H1 (cell line): Measurements from ENCODE around the gene PPRC1. TPM values are rescaled to one million over a fixed set of nuclear protein-coding genes. Genes with fewer than 3 reads are reported as not detected.

ENCODE experiments used
- CTCF ChIA-PET: fragments of 300-600 bp; sonication (Branson Sonifier 250); formaldehyde crosslinking; loops from one replicate; lab custom pipeline; 2021; ENCODE audit not compliant: partially characterized antibody; lab: Charles Lee
- POLR2A ChIA-PET: fragments of 300-600 bp; sonication (Branson Sonifier 250); formaldehyde crosslinking; loops from one replicate; lab custom pipeline; 2021; ENCODE audit warnings: inconsistent platforms; ENCODE audit not compliant: partially characterized antibody; lab: Charles Lee
- DNase-seq, 2 experiments: peaks; one replicate each; pipeline versions ENCODE4 v3.0.0 to v3.0.0-alpha.2; 2010 to 2022; ENCODE audit warnings: low spot score in 2 of 2, low read depth in 1 of 2, mixed read lengths in 1 of 2
- FAIRE-seq: peaks from 2 replicates; lab custom pipeline; 2011; peaks lifted over from hg19 to GRCh38; lab: Jason Lieb, UNC
- H2AFZ ChIP-seq: 2 replicates; pipeline ENCODE4 v1.8.1; 2012; ENCODE audit warnings: low read length, inconsistent platforms
- H2AK5ac ChIP-seq: 2 replicates; pipeline ENCODE4 v1.6.1; 2013; ENCODE audit warnings: low read depth, low read length
- H2BK120ac ChIP-seq: replicated peaks from 2 replicates; pipeline ENCODE3; 2013; ENCODE audit warnings: low read depth, low read length, inconsistent platforms
- H2BK12ac ChIP-seq: 2 replicates; pipeline ENCODE4 v1.6.1; 2013; ENCODE audit warnings: low read depth, low read length
- H2BK15ac ChIP-seq: 2 replicates; pipeline ENCODE4 v1.6.1; 2013; ENCODE audit warnings: low read length
- H2BK20ac ChIP-seq: 2 replicates; pipeline ENCODE4 v1.6.1; 2013; ENCODE audit warnings: low read length
- H2BK5ac ChIP-seq: 2 replicates; pipeline ENCODE4 v1.6.1; 2013; ENCODE audit warnings: low read depth, low read length
- H3K14ac ChIP-seq: 2 replicates; pipeline ENCODE4 v1.6.1; 2013; ENCODE audit warnings: inconsistent platforms; ENCODE audit not compliant: insufficient read length
- H3K18ac ChIP-seq: 2 replicates; pipeline ENCODE4 v1.6.1; 2013; ENCODE audit warnings: low read length; ENCODE audit errors: extremely low read depth
- H3K23ac ChIP-seq: 2 replicates; pipeline ENCODE4 v1.6.1; 2013; ENCODE audit warnings: inconsistent platforms; ENCODE audit not compliant: insufficient read length
- H3K23me2 ChIP-seq: 2 replicates; pipeline ENCODE4 v1.6.1; 2013; ENCODE audit warnings: low read depth, low read length
- H3K27ac ChIP-seq: 2 replicates; pipeline ENCODE4 v1.6.1; 2011; ENCODE audit warnings: low read depth, low read length, inconsistent platforms
- H3K27me3 ChIP-seq, 4 experiments: replicated peaks in 1 of 4; 1 replicate in 1 of 4; 2 replicates in 3 of 4; pipeline versions ENCODE4 v1.6.1 to v1.8.1; 2011 to 2013; ENCODE audit warnings: low read length in 3 of 4, mild to moderate bottlenecking in 3 of 4, inconsistent platforms in 2 of 4, mixed read lengths in 2 of 4, moderate library complexity in 1 of 4; ENCODE audit not compliant: control insufficient read depth in 3 of 4, insufficient read depth in 3 of 4; ENCODE audit errors: extremely low read depth in 1 of 4
- H3K36me3 ChIP-seq, 4 experiments: 2 replicates each; pipeline versions ENCODE4 v1.6.1 to v1.8.1; 2011 to 2013; ENCODE audit warnings: mild to moderate bottlenecking in 4 of 4, low read length in 3 of 4, moderate library complexity in 2 of 4, control low read depth in 1 of 4, inconsistent platforms in 1 of 4; ENCODE audit not compliant: insufficient read depth in 4 of 4, control insufficient read depth in 2 of 4
- H3K4ac ChIP-seq: replicated peaks from 2 replicates; pipeline ENCODE3; 2013; ENCODE audit warnings: low read length, low read depth, mixed read lengths, inconsistent platforms; ENCODE audit not compliant: insufficient read length
- H3K4me1 ChIP-seq, 4 experiments: replicated peaks in 1 of 4; 1 replicate in 1 of 4; 2 replicates in 3 of 4; pipeline versions ENCODE4 v1.6.1 to v1.8.1; 2011 to 2013; ENCODE audit warnings: low read length in 3 of 4, inconsistent platforms in 2 of 4, mixed read lengths in 1 of 4; ENCODE audit not compliant: insufficient read depth in 4 of 4, control insufficient read depth in 3 of 4
- H3K4me2 ChIP-seq, 2 experiments: 2 replicates each; pipeline versions ENCODE4 v1.6.1 to v1.8.1; 2011 to 2013; ENCODE audit warnings: low read depth in 2 of 2, low read length in 2 of 2, control low read depth in 1 of 2, inconsistent platforms in 1 of 2, mild to moderate bottlenecking in 1 of 2; ENCODE audit not compliant: insufficient read depth in 1 of 2
- H3K4me3 ChIP-seq, 4 experiments: fragments of 200-600, 300-600 bp in 1 of 4; sonication (generic), shearing (Covaris generic), sonication (Bioruptor Twin) in 1 of 4; 2 replicates each; pipeline versions ENCODE4 v1.5.1 to v1.8.1; 2011 to 2016; ENCODE audit warnings: low read length in 4 of 4, low read depth in 3 of 4, control low read depth in 2 of 4, inconsistent platforms in 2 of 4, mild to moderate bottlenecking in 2 of 4, mixed read lengths in 1 of 4, moderate library complexity in 1 of 4; ENCODE audit not compliant: insufficient read depth in 2 of 4; ENCODE audit errors: extremely low read depth in 1 of 4
- H3K56ac ChIP-seq: replicated peaks from 2 replicates; pipeline ENCODE3; 2013; ENCODE audit warnings: low read depth, mild to moderate bottlenecking, mixed read lengths, low read length, inconsistent platforms; ENCODE audit not compliant: insufficient read length
- H3K79me1 ChIP-seq: 2 replicates; pipeline ENCODE4 v1.6.1; 2013; ENCODE audit warnings: low read depth, low read length, control low read depth
- H3K79me2 ChIP-seq, 2 experiments: 2 replicates each; pipeline versions ENCODE4 v1.6.1 to v1.8.1; 2012 to 2013; ENCODE audit warnings: low read length in 2 of 2, mild to moderate bottlenecking in 2 of 2, inconsistent platforms in 1 of 2; ENCODE audit not compliant: insufficient read depth in 2 of 2, control insufficient read depth in 1 of 2
- H3K9ac ChIP-seq, 4 experiments: replicated peaks in 1 of 4; 1 replicate in 1 of 4; 2 replicates in 3 of 4; pipeline versions ENCODE4 v1.6.1 to v1.8.1; 2011 to 2013; ENCODE audit warnings: low read depth in 3 of 4, low read length in 3 of 4, control low read depth in 2 of 4, mild to moderate bottlenecking in 2 of 4, moderate library complexity in 2 of 4, inconsistent platforms in 1 of 4; ENCODE audit errors: extremely low read depth in 1 of 4
- H3K9me3 ChIP-seq, 2 experiments: 2 replicates each; pipeline versions ENCODE4 v1.6.1 to v1.8.1; 2012 to 2013; ENCODE audit warnings: mild to moderate bottlenecking in 2 of 2, moderate library complexity in 2 of 2, control low read depth in 1 of 2, inconsistent platforms in 1 of 2, low read depth in 1 of 2, low read length in 1 of 2, mixed read lengths in 1 of 2; ENCODE audit not compliant: insufficient read depth in 2 of 2
- H4K20me1 ChIP-seq, 2 experiments: replicated peaks in 1 of 2; 2 replicates each; pipeline versions ENCODE3 to v1.8.1; 2011 to 2013; ENCODE audit warnings: inconsistent platforms in 2 of 2, low read length in 2 of 2, mild to moderate bottlenecking in 1 of 2; ENCODE audit not compliant: insufficient read depth in 2 of 2, control insufficient read depth in 1 of 2
- H4K5ac ChIP-seq: 2 replicates; pipeline ENCODE4 v1.6.1; 2013; ENCODE audit warnings: low read length, low read depth, mixed read lengths, inconsistent platforms; ENCODE audit not compliant: insufficient read length
- H4K8ac ChIP-seq: 2 replicates; pipeline ENCODE4 v1.8.0; 2013; ENCODE audit warnings: mild to moderate bottlenecking, moderate library complexity, low read length, inconsistent platforms; ENCODE audit not compliant: insufficient read depth; ENCODE audit errors: extremely low read depth
- H4K91ac ChIP-seq: replicated peaks from 2 replicates; pipeline ENCODE3; 2013; ENCODE audit warnings: low read length, mixed read lengths, inconsistent platforms; ENCODE audit not compliant: insufficient read length
- BCL11A ChIP-seq, 2 experiments: IDR thresholded peaks; one replicate each; pipeline ENCODE4 v1.6.1; 2011; ENCODE audit warnings: low read depth in 2 of 2, low read length in 2 of 2, mild to moderate bottlenecking in 2 of 2
- CBX5 ChIP-seq: fragments of 300-800, 300-1000 bp; sonication (generic); IDR thresholded peaks from 2 replicates; pipeline ENCODE4 v1.7.1; 2016; ENCODE audit warnings: antibody characterized with exemption, low read length, low read depth
- CREB1 ChIP-seq: IDR thresholded peaks from 2 replicates; pipeline ENCODE4 v1.6.1; 2012; ENCODE audit warnings: inconsistent platforms
- EP300 ChIP-seq, 2 experiments: IDR thresholded peaks; 1 replicate in 1 of 2; 2 replicates in 1 of 2; pipeline ENCODE4 v1.6.1; 2011 to 2012; ENCODE audit warnings: low read depth in 2 of 2, low read length in 2 of 2, mild to moderate bottlenecking in 2 of 2, borderline replicate concordance in 1 of 2, inconsistent platforms in 1 of 2, moderate library complexity in 1 of 2
- JUN ChIP-seq: IDR thresholded peaks from 2 replicates; pipeline ENCODE4 v1.6.1; 2011; ENCODE audit warnings: low read depth, mild to moderate bottlenecking, improper control_type of control experiment, low read length
- KDM5A ChIP-seq: fragments of 200-600 bp; IDR thresholded peaks from 2 replicates; pipeline ENCODE4 v1.7.1; 2012; ENCODE audit warnings: mild to moderate bottlenecking, low read length, inconsistent platforms, mixed read lengths
- SIN3A ChIP-seq, 2 experiments: IDR thresholded peaks in 1 of 2; conservative IDR thresholded peaks in 1 of 2; 2 replicates each; pipeline ENCODE4 v1.6.1; 2011 to 2012; ENCODE audit warnings: low read length in 2 of 2, improper control_type of control experiment in 1 of 2, low read depth in 1 of 2, mild to moderate bottlenecking in 1 of 2
- SIX5 ChIP-seq: IDR thresholded peaks from 2 replicates; pipeline ENCODE4 v1.6.1; 2011; ENCODE audit warnings: mild to moderate bottlenecking, low read depth, low read length
- TAF7 ChIP-seq: optimal IDR thresholded peaks from 2 replicates; pipeline ENCODE3; 2011; ENCODE audit warnings: low read depth, mild to moderate bottlenecking, inconsistent platforms, low read length, moderate library complexity, borderline replicate concordance
- TBP ChIP-seq: IDR thresholded peaks from 2 replicates; pipeline ENCODE4 v1.6.1; 2011; ENCODE audit warnings: low read depth, low read length, improper control_type of control experiment
- WGBS, 2 experiments: shearing (Covaris generic) in 1 of 2; methylation state at CpG; one replicate each; pipeline versions ENCODE4 v1.1.6 to v1.1.7; 2013 to 2015; ENCODE audit warnings: low lambda C conversion rate in 2 of 2, mixed read lengths in 2 of 2, inconsistent platforms in 1 of 2, low coverage in 1 of 2, missing lambda C conversion rate in 1 of 2; ENCODE audit not compliant: insufficient replicate concordance in 2 of 2, insufficient coverage in 1 of 2, insufficient read length in 1 of 2; ENCODE audit errors: extremely low coverage in 1 of 2, missing lambda C conversion rate in 1 of 2; 5-methylcytosine and 5-hydroxymethylcytosine counted together
- polyA plus RNA-seq, 7 experiments: library from polyadenylated mRNA; depleted of rRNA in 3 of 7; stranded (reverse) in 5 of 7; unstranded in 2 of 7; fragments of >200 nt in 5 of 7; fragments of 200-250 nt in 2 of 7; gene quantifications; 1 replicate in 5 of 7; 2 replicates in 1 of 7; 4 replicates in 1 of 7; pipeline versions ENCODE4 v1.2.1 to v1.2.3, GENCODE V29; 2011 to 2013; ENCODE audit warnings: missing spikeins in 2 of 7, mixed read lengths in 2 of 7
- total RNA-seq: library from RNA; stranded (reverse); fragmentation: NEBNext Ultra II Directional; extraction: Animal tissue kit (Norgen Biotek cat#: 25700); gene quantifications from 2 replicates; pipeline ENCODE4 v1.2.1, GENCODE V29; 2021
- TF ChIP-seq, protein P1 (sequence below): IDR thresholded peaks from 2 replicates; pipeline ENCODE4 v1.6.1; 2012; ENCODE audit warnings: inconsistent platforms
- TF ChIP-seq, protein P2 (sequence below): IDR thresholded peaks from 2 replicates; pipeline ENCODE4 v1.6.1; 2012; ENCODE audit warnings: inconsistent platforms

PPRC1 gene
- total and polyA plus RNA-seq, 2 of the 8 experiments (the other 6 are each of a cell fraction or from before 2014, with no cell fraction given): 46.5 to 88.4 TPM

DNA sequence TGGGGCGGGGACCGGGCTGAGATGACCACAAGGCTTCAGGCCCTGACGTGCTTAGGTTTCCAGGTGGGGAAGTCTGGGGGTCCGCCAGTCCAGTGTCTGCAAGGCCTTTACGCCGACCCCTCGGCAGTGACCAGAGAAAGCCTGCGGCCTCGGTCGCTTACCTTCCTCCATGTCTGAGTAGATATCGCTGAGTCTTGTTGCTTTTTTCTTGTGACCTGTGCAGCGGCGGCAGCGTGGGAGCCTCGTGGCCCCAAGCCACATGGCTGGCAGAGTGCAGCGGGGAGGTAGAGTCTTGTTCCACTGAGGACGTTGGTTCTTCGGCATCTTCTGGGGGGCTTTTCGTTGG is 19.7 kb downstream of the PPRC1 start:
- no peak overlapping the region for H3K23ac ChIP-seq
- peaks cover 33 to 50% (median 40%) of the 10 kb centered on the region in 4 experiments for H3K36me3 ChIP-seq
- peak overlapping the region; percentile 97 for H3K27ac ChIP-seq
- peak overlapping the region; percentile 71 to 80 for H3K4me2 ChIP-seq
- H4K5ac ChIP-seq: peak overlapping the region; percentile 81
- H3K79me2 ChIP-seq: peaks cover 31 to 52% of the 10 kb centered on the region in 2 experiments
- H3K9ac ChIP-seq: peak overlapping the region; percentile 91 to 100 (median 96)
- H2AK5ac ChIP-seq: peak overlapping the region; percentile 44; the same call in 1 of the 2 replicates
- peak overlapping the region; percentile 87 for H3K4ac ChIP-seq
- H3K18ac ChIP-seq: peak overlapping the region; percentile 52
- H4K20me1 ChIP-seq: peaks cover 11 to 17% of the 10 kb centered on the region in 2 experiments
- no peaks in the 10 kb centered on the region for H3K9me3 ChIP-seq
- peak overlapping the region; percentile 97 for H2BK5ac ChIP-seq
- peaks cover 0 to 8% (median 4%) of the 10 kb centered on the region in 4 experiments; a peak in 5 of 7 replicates for H3K4me1 ChIP-seq
- no peaks in the 10 kb centered on the region for H3K27me3 ChIP-seq
- peak overlapping the region; percentile 70 to 100 (median 94) for H3K4me3 ChIP-seq
- H3K14ac ChIP-seq: no peak overlapping the region
- H2BK12ac ChIP-seq: peak overlapping the region; percentile 85; the same call in 1 of the 2 replicates
- H3K23me2 ChIP-seq: peaks cover 8% of the 10 kb centered on the region
- H2BK15ac ChIP-seq: 0 out of 2 replicates have a peak overlapping the region, but pooled peaks have one; percentile 19
- H2BK20ac ChIP-seq: no peak overlapping the region
- no peak overlapping the region; the same call in 1 of the 2 replicates for H2AFZ ChIP-seq
- 2% methylated on average over 19 of the region's 19 CpGs; no CpG with 5 or more reads in 1 of the 2 experiments for WGBS, 2 experiments
- peak overlapping the region; percentile 99; the same call in 1 of the 2 replicates for H4K8ac ChIP-seq
- peak overlapping the region; percentile 85 for H3K56ac ChIP-seq
- peak overlapping the region; percentile 26 for H2BK120ac ChIP-seq
- peak overlapping the region; percentile 90 for H4K91ac ChIP-seq
- ChIA-PET POLR2A (interaction anchor here (0.8 to 20.0 kb wide), 18 partner anchors 1 to 506 kb away, joined by 3 to 408 read pairs (median 5); partner anchors contain the start of genes GBF1, LDB1, NFKB2 and NOLC1), CTCF (interaction anchor here (1.1 to 1.7 kb wide), 4 partner anchors 11 to 39 kb away, joined by 4 to 5 read pairs (median 4); partner anchors contain the start of gene PPRC1)
- FAIRE-seq (no peak), DNase-seq (no peak)
- H3K79me1 ChIP-seq: peaks cover 13% of the 10 kb centered on the region
- TF ChIP-seq TBP (no peak), SIN3A (conservative IDR thresholded peaks at IDR 0.05 in 1 of 2, IDR thresholded peaks at IDR 0.05 in 1 of 2; ENCODE audit: low read depth in 1 of 2, low read length in 2 of 2) (0 out of 4 replicates have a peak, but pooled peaks of 1 of the 2 experiments have one; percentile 4), CBX5 (no peak), BCL11A (IDR thresholded peaks at IDR 0.05; ENCODE audit: low read depth in 2 of 2, low read length in 2 of 2) (no peak), CREB1 (no peak), SIX5 (no peak), JUN (no peak), KDM5A (0 out of 2 replicates have a peak, but pooled peaks have one; percentile 66), EP300 (IDR thresholded peaks at IDR 0.05; ENCODE audit: borderline replicate concordance in 1 of 2, low read depth in 2 of 2, low read length in 2 of 2) (no peak), TAF7 (no peak)
- TF ChIP-seq, protein P1, sequence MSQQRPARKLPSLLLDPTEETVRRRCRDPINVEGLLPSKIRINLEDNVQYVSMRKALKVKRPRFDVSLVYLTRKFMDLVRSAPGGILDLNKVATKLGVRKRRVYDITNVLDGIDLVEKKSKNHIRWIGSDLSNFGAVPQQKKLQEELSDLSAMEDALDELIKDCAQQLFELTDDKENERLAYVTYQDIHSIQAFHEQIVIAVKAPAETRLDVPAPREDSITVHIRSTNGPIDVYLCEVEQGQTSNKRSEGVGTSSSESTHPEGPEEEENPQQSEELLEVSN: no peak
- TF ChIP-seq, protein P2, sequence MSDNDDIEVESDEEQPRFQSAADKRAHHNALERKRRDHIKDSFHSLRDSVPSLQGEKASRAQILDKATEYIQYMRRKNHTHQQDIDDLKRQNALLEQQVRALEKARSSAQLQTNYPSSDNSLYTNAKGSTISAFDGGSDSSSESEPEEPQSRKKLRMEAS: peak; percentile 71
